HG02981 (cell line): ENCODE data around the gene SULT1C3.
"Not testable (repeated sequence)": the region's sequence is repeated elsewhere in the genome, so short reads cannot be mapped to it uniquely, and the experiment has no call there.

Experiments used
- ATAC-seq: cut with Tn5 transposase; IDR thresholded peaks from one replicate; pipeline ENCODE4 v1.9.1; 2021; ENCODE audit warnings: mild to moderate bottlenecking, moderate library complexity; ENCODE audit not compliant: unreplicated experiment

Gene SULT1C3

DNA sequence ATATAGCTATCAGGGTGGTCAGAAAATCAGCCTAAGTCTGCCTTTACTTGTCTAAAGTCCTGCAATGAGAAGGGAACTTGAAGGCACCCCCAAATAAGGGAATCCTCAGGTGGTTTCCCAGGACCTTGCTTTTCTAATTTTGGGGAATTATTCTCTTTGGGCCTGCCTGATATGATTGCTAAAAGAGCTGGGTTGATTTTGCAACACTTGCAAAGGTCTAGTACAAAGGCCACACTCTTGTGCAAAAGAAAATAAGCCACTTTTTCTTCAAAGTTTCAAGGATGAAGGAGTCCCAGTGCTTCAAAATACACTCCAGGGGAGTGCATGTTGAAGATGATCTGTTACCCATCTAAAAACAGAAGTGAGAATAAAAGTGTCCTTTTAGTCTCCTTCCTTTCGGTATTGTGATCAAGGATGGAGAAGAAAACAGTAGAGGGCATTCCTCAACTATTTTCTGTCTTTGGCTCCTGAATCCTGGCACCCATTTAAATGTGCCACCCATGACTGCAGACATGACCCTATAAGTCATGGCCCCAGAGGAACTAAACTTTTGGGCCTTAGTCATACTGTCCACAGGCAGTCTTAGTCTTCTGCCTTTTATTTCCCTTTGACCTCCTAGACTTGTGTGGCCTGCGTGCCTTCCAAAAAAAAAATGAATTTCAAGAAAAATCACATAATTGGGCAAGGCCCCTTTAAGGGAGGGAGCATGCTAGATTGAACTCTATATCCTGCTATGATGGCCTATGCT is 5.1 kb downstream of the SULT1C3 start:
- ATAC-seq, result no peak

DNA sequence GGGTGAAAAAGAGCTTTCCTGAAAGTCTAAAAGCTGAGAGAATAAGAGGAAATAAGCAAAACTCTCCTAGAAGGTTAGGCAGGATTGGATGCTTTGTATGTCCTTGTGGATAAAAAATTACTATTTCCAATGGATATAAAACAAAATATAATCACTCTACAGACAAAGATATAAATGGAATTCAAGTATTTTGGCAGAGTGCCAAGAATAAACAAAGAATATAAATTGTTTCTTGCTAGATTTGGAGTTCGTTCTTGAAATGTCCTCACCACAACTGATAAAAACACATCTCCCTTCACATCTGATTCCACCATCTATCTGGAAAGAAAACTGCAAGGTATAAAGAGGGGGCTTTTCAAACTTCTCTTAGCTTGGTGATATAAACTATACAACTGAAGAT is 13.3 kb downstream of the SULT1C3 start:
- no peak for ATAC-seq

DNA sequence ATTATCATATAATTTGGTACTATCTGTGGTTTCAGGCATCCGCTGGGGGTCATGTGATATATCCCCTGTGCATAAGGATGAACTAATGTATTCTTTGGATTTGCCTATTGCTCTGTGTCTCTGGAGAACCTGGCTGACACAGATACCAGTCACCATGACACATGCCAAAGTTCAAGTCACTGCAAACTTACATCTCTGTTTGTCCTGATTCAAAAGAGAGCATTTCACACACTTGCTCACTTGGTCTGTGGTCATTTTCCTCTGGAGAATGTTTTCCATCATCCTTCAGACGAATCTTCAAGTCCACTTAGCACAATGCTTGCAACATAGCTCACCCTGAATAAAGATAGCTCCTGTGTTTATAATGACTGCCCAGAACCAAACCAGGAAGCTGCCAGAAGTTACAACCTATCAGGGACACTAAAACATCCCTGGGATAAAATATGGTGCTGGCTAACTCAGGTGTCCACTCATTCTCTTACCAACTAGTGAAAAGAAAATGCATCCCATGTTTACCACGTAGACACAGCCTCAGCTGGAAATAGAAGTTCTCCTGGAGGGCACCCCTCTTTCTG is 18.1 kb downstream of the SULT1C3 start:
- no peak for ATAC-seq

DNA sequence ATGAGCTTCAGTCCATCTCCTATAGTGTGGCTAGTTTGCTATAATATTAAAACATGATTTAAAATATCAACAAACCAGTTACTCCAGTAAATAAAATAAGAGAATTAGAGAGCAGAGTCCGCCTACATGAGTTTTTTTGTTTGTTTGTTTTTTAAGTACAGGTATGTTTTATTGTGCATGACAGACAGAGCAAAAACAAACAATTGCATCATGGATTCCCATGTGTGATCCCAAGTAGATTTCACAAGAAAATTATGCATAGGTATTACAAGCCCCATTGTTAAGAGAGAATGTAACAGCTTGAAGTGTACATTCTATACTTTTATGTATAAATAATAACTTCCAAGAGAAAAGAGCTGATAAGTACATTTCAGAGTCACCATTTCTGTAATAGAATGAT is 21.0 kb downstream of the SULT1C3 start:
- ATAC-seq, result no peak

DNA sequence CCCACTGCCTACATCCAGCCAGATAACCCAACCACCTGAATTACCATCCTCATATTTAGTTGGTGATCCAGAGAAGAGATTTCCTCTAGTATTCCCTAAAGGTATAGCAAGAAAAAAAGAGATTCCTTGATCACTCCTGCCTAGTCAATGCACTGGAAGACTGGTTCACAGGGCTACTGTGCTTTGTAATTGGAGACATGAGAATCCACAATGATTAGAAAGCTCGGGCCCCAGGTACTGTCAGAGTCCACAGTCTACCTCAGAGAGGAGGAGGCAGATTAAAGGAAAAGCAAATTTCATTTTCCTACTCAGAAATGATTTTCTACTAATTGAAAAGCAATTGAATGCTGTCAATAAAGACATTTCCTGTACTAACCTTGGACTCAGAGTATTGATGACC is 22.3 kb downstream of the SULT1C3 start:
- no peak for ATAC-seq

DNA sequence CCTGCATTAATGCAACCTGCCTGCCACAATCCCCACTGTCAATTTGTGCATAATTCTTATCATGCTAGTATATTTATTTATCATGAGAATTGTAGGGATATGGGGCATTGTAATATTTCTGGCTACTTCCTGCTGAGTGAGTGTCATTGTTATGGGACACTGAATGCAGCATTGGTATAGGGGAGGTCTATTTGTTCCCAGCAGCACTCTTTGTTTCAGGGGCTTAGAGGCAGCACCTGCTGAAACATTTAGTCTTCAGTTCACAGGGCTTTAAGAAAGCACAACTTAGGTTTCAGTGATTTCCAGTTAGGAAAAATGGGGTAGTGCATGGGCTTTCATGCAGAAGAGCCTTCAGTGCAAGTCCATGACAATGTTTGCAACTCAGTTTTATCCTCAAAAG is 23.6 kb downstream of the SULT1C3 start:
- ATAC-seq, result no peak

DNA sequence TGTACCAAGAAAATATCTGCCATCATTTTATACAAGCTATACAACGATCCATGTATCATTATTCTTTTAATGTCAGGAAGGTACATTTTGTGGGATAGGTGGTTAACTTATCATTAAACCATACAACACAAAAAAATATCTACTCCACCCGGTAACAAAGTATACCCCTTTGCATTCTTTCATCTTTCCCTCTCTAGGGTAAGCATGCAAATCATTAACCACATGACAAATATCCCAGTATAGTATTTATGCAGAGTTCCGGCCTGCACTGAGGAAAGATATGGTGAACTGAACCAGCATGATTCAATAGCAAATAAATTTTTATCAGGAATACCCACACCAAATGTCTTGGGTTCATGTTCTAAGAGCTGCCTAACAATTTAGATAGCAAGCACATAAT is 26.4 kb downstream of the SULT1C3 start:
- no peak for ATAC-seq

DNA sequence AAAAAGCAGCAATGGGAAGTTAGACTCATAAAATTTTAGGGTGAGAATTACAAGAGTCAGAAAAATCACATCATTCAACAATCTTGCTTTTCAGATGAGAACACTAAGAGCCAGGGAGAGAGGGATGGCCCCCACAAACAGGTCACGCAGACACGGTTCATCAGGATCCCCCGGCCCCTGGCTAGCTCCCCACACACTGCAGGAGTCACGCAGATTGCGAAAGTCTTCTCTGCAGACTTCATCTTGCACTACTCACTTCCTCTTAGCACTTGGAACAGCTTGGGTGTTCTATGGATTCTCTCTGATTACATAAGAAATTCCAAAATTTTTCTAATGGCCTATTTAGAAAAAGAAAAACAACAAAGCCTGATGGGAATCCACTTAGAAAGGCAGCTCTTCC is 27.3 kb downstream of the SULT1C3 start:
- no peak for ATAC-seq

DNA sequence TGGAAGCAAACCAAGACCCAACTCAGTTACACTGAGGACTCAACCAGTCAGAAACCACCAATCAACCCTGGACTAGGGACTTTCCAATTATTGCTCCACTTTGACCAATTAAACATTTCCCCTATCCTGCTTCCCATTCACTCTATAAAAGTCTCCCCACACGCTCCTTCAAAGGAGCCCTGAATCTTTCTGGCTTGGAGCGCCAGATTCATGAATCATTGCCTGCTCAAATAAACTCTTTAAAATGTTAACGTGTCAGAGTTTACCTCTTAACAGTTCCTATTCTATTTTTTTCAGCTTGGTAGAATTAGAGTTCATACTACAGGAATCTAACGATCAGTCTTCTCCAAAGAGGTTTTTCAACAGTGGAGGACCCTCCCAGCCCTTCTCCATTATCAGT is 28.2 kb downstream of the SULT1C3 start:
- no peak for ATAC-seq

DNA sequence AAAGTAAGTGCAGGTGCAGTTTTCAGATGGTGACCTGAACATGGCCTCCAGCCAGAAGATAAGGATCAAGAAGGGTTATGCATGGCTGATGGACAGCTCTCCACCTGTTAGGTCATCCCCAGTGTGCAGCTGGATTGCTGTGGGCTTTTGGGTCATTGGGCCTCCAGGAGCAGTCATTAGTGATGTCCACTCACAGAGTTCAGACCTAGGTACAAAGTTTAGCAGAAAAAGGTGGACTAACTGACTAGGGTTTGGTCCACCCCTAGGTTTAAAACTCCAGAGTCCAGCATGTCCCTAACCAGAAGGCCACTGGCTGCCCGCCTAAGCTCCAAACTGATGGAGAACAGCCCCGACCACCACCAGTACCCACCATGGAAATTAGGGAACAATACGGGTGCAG is 30.6 kb downstream of the SULT1C3 start:
- ATAC-seq, result no peak

DNA sequence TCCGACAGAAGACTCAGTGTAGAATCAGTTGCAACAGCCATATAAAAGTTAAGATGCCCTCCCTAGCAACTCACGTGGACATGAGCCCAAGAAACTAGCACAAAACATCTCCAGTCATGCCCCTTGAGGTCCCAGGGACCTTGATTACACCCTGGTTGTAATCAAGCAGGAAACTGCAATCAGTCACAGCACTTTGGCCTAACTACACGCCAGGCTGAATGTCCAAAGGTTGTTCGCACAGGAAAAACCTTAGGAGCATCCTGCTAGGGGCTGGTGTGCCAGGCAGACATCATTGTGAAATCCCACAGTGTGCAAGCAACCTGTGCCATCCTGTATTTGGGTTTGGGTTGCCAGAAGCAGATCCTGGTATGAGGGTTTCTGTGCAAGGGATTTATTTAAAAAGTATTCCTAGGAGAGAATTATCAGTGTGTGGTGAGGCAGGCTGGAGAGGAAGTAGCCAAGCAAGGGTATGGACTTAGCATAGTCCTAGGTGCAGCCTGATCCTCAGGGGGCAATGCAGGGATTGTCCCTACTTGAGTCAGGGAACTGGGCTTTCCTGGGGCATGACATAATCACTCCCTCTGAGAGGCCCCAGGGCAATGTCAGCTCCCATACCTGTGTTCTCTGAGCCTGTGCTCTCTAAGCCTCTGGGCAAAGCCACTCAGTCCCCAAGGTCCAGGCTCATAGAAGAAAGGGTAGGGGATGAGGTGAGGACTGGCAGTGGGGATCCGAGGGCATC is 31.2 kb downstream of the SULT1C3 start:
- no peak for ATAC-seq

DNA sequence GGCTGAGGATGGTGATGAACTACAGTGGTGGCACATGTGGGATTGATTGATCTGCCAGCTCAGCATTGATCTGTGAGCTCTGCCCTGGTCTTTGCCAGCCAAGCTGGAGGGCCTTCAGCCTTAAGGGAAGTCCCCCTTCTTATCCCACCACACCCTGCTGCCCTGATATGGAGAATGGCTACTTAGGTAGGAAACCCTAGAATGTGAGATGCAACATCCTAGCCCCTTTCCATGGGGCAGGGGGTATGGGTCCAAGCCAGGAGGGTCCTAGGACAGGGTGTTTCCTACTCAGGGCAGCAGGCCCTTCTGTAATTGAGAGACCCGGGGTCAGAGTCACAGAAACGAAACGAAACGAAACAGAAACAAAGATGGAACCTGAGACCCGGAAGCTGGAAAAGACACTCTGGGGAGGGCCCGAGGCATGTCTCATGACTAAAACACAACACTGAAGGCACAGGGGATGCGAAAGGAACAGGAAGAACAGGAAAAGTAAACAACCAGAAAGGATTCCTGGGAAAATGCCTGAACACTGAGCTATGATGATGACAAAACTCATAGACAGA is 32.0 kb downstream of the SULT1C3 start:
- no peak for ATAC-seq

DNA sequence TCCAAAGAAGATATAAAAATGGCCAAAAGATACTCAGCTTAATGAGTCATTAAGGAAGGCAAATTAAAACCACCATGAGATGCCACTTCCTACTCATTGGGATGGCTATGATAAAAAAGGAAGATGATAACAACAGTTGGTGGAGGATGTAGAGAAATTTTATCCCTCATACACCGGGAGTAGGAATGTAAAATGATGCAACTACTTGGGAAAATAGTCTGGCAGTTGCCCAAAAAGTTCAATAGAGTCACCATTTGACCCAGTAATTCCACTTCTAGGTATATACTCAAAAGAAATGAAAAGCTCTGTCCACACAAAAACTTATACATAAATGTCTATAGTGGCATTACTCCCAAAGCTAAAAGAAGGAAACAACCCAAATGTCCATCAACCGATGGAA is 38.9 kb downstream of the SULT1C3 start:
- no peak for ATAC-seq

DNA sequence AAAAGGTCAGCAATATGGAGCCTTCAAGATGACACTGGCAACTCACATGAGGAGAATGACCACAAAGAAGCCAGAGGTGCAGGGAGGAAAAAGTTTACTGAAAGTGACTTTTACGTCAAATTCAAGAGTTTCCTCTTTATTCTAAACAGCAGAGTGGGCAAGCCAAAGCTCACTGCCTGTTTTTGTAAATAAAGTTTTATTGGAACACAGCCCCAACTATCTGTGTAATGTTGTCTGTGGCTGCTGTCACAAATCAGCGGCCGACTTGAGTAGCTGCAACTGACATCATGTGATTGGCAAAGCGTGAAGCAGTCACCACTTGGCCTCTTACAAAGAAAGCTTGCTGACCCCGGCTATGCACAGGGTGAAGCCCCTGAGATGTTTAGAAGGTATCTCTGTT is 39.7 kb downstream of the SULT1C3 start:
- ATAC-seq, result no peak

DNA sequence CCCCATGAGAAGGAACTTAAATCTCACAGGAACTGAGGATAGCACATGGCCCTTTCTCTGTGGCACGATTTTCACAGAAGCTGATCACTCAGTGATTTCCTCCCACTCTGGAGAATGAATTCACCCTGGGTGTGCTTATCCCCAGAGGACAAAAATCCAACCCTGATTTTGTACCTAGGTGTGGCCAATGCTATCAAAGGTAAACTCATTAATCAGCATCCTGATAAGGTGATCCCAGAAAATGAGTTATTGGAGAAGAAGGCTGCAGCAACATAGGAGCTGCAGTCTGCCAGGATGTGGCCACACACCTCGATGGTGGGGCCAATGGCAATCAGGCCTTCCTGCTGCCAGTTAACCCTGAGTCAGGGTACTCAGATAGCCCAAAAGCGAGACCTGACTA is 40.7 kb downstream of the SULT1C3 start:
- ATAC-seq, result no peak

DNA sequence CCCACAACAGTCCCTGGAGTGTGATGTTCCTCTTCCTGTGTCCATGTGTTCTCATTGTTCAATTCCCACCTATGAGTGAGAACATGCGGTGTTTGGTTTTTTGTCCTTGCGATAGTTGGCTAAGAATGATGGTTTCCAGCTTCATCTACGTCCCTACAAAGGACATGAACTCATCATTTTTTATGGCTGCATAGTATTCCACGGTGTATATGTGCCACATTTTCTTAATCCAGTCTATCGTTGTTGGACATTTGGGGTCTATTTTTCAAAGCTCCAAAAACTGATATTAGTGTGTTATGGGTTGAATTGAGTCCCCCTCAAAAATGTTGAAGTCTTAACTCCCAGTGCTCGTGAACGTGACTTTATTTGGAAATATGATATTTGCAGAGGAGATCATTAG is 44.8 kb downstream of the SULT1C3 start:
- ATAC-seq, result not testable (repeated sequence)

DNA sequence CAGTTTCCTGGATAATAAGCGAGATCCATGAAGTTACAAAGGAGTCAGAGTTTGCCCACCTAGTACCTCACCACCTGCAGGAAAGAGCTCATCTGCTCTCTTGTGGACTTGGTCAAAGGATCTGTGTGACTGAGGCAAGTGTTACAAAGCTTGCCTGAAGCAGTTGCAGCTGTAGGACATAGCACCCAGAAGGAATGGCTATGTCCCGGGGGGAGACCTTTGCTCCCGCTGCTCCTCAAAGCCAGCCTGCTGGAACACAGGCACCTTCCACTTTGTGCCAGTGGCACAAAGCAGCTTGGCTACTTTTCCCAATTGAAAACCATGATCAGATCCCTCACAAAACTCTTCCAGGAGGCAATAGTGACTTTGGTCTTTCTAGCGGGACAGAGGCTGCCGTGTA is 45.8 kb downstream of the SULT1C3 start:
- no peak for ATAC-seq

DNA sequence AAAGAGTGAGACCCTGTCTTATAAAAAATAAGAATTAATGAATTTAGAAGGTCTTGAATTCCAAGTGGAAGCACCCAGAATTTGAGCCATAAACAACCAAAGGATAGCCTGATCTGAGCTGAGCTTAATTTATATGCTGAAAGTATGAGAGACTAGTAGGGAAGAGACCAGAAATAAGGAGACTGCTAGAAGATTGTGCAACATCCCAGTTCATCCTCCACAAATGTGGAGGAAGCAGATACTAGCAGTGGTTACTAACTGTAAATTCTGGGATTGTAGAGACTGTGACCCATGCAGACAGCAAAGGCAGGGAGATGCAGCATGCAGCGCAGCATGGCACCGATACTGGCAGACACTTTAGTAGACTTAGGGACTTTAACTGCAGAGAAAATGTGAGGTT is 47.4 kb downstream of the SULT1C3 start:
- no peak for ATAC-seq

DNA sequence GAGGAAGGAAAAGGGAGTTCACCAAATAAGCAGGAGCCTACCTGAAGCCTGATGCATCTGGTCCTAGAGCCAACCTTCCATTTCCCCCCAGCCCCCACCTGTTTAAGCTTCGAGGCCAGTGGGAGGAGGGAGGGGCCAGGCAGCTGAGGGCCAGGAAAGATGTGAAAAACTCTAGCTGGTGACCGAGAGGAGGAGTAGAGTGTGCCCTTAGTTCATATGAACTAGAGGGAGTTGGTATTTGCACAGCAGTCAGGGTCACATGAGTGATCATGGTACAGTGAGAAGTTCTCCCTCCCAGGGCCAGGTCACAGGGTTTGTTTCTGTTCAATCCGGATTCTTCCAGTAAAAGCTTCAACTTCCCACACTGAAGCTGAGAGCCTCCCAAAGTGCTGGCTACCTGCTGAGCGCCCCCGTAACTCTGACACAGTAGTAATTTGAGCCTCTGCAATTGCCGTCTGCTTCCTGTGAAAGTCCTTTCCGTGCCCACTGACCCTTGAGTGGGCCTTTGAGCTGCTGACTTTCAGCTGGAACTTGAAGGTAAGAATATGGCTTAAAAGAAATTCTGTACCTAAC is 48.9 kb downstream of the SULT1C3 start, which contains the start of gene SULT1C2:
Gene SULT1C2 (plus strand): TSS at position 362 of the 573 bp plus-strand sequence. CDS start 4,773 bp downstream, outside the sequence.
- ATAC-seq, result no peak

DNA sequence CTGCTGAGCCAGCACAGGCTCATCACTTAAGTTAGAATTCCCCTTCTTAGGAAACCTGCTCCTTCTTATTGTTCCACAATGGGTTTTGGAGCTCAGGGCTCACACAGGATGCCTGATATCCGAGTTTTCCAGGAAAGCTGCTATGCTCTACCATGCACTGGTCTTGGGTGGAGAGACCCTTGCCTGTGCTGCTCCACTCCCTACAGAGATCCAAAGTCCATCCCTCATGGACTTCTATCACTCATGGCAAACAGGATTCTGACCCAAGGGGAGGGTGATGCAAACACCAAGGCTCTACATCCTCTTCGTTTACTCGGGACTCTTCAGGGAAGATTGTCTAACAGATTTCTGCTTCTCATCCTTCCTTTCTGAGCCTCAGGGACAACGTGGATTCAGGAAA is 54.1 kb downstream of the SULT1C3 start:
- no peak for ATAC-seq

DNA sequence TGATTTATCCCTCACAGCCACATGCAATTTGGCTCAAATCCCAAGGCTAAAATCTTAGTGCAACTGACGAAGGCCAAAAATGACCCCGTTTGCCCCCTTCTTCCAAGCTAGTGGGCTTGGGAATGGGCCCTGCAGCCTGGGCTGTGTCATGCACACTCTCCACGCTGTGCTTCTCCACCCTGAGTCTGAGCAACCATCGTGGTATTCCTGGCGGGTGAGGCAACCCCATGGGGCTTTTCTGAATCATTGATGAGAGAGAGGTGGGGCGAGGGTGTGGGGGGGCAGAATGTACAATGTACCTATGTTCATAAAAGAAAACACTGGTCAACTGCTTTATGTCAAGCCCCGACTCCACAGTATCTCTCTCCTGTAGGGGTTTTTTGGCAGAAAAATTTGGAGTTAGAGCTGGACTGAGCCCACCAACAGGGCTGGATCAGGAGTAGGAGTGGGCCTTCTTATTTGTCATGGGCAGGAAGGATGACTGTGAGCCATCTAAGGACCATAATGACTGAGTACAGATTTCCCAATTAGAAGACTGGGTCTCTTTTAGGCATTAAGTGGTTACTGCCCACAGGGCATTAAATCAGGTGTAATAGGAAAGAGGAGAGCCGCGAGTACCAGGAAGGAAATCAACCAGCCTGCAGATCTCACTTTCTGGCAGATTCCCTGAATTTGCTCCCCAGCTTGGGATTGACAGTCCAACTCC is 57.8 kb downstream of the SULT1C3 start:
- ATAC-seq, result no peak
